HFFc6 (cell line): ENCODE results near the gene SPOCK2. TPM values are rescaled to one million over a fixed set of nuclear protein-coding genes. Genes with fewer than 3 reads are reported as not detected.
A peak's percentile ranks its signal among the peaks of the same experiment; 100 is the strongest.

Experiments used
- DNase-seq: peaks from one replicate; pipeline ENCODE4 v3.0.0-alpha.2; 2018
- H3K27ac Mint-ChIP-seq: 2 replicates; pipeline ENCODE4 v1.8.0; 2020; ENCODE audit warnings: mild to moderate bottlenecking, mixed read lengths
- H3K27me3 Mint-ChIP-seq: 2 replicates; pipeline ENCODE4 v1.8.0; 2021; ENCODE audit warnings: mild to moderate bottlenecking, moderate library complexity, mixed read lengths; ENCODE audit not compliant: insufficient read depth
- H3K36me3 Mint-ChIP-seq: 2 replicates; pipeline ENCODE4 v1.8.0; 2021; ENCODE audit warnings: low read depth, mixed read lengths
- H3K4me1 Mint-ChIP-seq: 2 replicates; pipeline ENCODE4 v1.8.0; 2020; ENCODE audit warnings: low read depth, mixed read lengths
- H3K4me3 Mint-ChIP-seq: 2 replicates; pipeline ENCODE4 v1.8.0; 2020; ENCODE audit warnings: mild to moderate bottlenecking, moderate library complexity, mixed read lengths
- H3K9me3 Mint-ChIP-seq: 2 replicates; pipeline ENCODE4 v1.8.0; 2020; ENCODE audit warnings: mild to moderate bottlenecking, mixed read lengths
- total RNA-seq, 6 experiments: library from RNA; stranded (reverse); fragmentation: NEBNext Ultra II Directional; extraction: Animal tissue kit (Norgen Biotek cat#: 25700); gene quantifications; 2 replicates in 1 of 6; 3 replicates in 5 of 6; pipeline ENCODE4 v1.2.3, GENCODE V29; 2021
- TF ChIP-seq, protein P1 (sequence below): fragments of 200-600 bp; sonication (generic); IDR thresholded peaks from 2 replicates; pipeline ENCODE4 v1.5.0; 2021; ENCODE audit warnings: antibody characterized with exemption, mild to moderate bottlenecking

Gene SPOCK2
- total RNA-seq, 6 experiments from 2014 or later = not detected

DNA sequence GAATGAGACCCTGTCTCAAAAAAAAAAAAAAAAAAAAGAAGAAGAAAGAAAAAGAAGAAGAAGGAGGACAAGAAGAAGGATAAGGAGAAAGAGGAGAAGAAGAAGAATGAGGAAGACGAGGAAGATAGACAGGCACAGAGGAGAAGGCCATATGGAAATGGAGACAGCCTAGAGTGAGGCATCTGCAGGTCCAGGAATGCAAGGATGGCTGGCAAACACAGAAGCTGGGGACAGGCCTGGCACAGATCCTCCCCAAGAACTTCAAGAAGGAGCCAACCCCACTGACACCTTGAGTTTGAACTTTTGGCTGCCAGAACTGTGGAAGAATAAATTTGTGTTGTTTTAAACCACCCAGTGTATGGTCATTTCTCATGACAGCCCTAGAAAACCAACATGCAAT lies 38.9 kb downstream of the SPOCK2 start:
- Mint-ChIP-seq H3K27ac (no peak overlapping the region), H3K4me1 (peaks cover 8% of the 10 kb centered on the region), H3K27me3 (peaks cover 12% of the 10 kb centered on the region), H3K36me3 (peaks cover 4% of the 10 kb centered on the region; the same call in 1 of the 2 replicates), H3K4me3 (no peak overlapping the region), H3K9me3 (no peaks in the 10 kb centered on the region; the same call in 1 of the 2 replicates)
- TF ChIP-seq, protein P1, sequence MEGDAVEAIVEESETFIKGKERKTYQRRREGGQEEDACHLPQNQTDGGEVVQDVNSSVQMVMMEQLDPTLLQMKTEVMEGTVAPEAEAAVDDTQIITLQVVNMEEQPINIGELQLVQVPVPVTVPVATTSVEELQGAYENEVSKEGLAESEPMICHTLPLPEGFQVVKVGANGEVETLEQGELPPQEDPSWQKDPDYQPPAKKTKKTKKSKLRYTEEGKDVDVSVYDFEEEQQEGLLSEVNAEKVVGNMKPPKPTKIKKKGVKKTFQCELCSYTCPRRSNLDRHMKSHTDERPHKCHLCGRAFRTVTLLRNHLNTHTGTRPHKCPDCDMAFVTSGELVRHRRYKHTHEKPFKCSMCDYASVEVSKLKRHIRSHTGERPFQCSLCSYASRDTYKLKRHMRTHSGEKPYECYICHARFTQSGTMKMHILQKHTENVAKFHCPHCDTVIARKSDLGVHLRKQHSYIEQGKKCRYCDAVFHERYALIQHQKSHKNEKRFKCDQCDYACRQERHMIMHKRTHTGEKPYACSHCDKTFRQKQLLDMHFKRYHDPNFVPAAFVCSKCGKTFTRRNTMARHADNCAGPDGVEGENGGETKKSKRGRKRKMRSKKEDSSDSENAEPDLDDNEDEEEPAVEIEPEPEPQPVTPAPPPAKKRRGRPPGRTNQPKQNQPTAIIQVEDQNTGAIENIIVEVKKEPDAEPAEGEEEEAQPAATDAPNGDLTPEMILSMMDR = no peak
- DNase-seq = no peak

DNA sequence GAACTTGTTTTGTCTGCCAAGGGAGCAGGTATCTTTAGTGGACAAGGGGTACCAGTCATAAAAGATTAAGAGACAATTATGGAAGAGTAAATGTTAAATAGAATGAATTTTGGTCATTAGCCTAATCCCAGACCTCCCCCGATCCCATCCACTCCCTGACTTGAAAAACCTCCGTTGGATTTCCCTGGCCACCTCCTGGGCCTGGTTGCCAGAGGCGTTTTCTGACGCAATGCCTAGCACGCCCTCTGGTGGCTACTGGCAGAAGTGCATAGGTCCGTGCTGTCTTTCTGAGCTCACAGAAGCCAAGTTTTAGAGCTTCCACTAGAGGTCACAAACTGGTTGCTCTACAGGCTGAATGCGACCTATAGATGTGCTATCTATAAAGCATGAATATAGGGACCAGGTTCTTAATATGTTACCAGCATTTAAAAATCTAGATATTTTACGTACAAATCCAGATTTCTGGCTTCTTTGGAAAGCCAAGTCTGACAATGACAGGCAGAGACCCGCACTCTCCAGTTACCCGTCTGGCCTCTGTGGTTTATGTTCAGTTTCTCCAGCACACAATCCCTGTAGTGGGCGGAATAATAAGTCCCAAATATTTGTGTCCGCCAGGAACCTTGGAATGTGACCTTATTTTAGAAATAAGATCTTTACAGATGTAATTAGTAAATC lies 39.8 kb downstream of the SPOCK2 start:
- peaks cover 4% of the 10 kb centered on the region; the same call in 1 of the 2 replicates for H3K36me3 Mint-ChIP-seq
- no peak overlapping the region for H3K4me3 Mint-ChIP-seq
- H3K27ac Mint-ChIP-seq = peak overlapping the region; percentile 63; the same call in 1 of the 2 replicates

DNA sequence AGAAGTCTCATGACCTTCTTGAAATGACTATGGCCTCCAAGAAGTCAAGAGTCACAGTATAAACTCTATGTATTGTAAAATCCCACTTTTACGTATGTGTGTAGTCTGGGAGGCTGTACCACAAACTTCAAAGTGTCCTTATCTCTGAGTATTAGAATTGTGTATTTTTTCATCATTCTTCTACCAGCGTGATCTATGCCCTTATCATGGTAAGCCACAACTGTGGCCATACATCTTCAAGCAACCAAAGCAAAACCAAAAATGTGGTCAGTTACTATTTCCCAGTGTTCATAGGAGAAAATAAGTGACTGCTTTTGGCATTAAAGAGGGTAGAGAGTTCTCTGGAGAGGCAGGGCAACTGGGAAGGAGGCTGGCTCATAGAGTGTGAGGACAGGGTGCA lies 42.8 kb downstream of the SPOCK2 start:
- Mint-ChIP-seq H3K4me1 (peaks cover 22% of the 10 kb centered on the region), H3K9me3 (no peaks in the 10 kb centered on the region; the same call in 1 of the 2 replicates), H3K4me3 (no peak overlapping the region), H3K36me3 (peaks cover 4% of the 10 kb centered on the region; the same call in 1 of the 2 replicates), H3K27me3 (peaks cover 3% of the 10 kb centered on the region), H3K27ac (no peak overlapping the region)
- DNase-seq = no peak
- TF ChIP-seq, protein P1 = no peak

More for the DNA sequence above, 39.8 kb downstream of the SPOCK2 start:
- TF ChIP-seq, protein P1 = peak; percentile 100
- DNase-seq = peak; percentile 86
- peaks cover 9% of the 10 kb centered on the region for H3K27me3 Mint-ChIP-seq
- H3K9me3 Mint-ChIP-seq = no peaks in the 10 kb centered on the region; the same call in 1 of the 2 replicates
- H3K4me1 Mint-ChIP-seq = peaks cover 8% of the 10 kb centered on the region

DNA sequence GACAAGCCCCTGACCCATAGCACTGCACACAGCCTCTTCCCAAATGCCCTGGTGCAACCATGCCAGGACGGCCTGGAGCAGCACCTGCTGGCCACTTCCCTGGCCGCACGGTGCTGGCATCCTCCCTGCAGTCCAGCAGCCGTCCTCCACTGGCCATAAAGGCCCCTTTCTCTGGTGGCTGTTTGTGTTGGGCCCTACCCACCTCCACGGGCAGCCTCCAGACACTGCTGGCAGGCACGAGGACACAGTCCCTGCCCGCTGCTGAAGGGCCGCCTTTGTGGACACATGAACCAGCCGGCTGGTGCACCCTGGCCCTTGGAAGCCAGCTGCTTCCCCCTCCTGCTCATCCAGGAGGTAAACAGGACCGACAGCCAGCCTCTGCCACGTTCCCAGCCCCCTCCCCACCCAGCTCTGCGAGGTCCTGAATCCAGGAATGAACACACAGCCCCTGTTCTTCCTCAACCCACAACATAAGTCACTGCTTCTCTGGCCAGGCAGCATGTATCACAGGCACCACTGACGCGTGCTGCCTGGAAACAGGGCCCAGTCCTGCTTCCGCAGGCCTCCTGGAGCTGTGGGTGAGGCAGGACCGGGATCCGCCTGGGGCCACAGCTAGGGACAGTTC lies 43.8 kb downstream of the SPOCK2 start:
- H3K27me3 Mint-ChIP-seq = peaks cover 3% of the 10 kb centered on the region
- H3K4me1 Mint-ChIP-seq = peaks cover 24% of the 10 kb centered on the region
- no peaks in the 10 kb centered on the region; the same call in 1 of the 2 replicates for H3K9me3 Mint-ChIP-seq
- H3K4me3 Mint-ChIP-seq = no peak overlapping the region
- no peak for DNase-seq
- H3K36me3 Mint-ChIP-seq = peaks cover 4% of the 10 kb centered on the region; the same call in 1 of the 2 replicates
- TF ChIP-seq, protein P1 = peak; percentile 61
- no peak overlapping the region for H3K27ac Mint-ChIP-seq

DNA sequence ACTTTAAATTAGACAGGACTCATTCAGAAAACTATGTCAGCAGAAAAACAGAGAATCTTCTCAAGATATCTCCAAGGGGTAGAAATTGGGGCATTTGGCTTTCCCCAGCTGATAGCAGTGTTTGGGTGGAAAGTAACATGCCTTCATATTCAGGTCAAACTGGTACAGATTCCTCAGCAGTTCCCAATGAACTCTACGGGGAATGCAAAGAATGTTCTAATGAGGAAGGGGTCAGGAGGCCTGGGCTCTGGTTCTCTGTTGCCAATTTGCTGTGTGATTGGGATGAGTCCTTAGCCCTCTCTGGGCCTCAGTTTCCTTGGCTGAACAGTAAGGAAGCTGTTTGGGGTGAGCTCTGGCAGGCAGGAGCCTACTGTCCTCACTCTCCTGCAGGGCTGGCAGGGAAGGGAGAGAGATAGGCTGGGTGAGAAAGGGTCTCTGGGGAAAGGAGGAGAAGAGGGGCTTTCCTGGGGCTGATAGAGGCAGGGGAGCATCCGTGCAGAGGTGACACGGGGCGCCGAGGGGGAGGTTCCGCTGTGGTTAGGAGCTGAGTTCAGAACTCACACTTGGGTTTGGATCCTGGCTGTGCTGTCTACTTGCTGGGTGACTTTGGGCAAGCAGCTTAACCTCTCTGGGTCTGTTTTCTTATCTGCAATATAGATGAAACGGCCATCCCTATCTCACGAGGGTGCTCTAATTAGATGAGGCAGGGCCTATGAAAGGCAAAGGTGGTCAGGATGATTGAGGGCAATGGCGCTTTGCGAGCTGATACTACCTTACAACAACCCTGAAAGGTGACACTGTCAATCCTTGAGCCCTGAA lies 45.1 kb downstream of the SPOCK2 start:
- Mint-ChIP-seq H3K27me3 (peaks cover 3% of the 10 kb centered on the region; the same call in 1 of the 2 replicates), H3K36me3 (peaks cover 4% of the 10 kb centered on the region; the same call in 1 of the 2 replicates), H3K4me1 (peaks cover 31% of the 10 kb centered on the region), H3K27ac (no peak overlapping the region), H3K9me3 (no peaks in the 10 kb centered on the region), H3K4me3 (no peak overlapping the region)
- DNase-seq = no peak
- TF ChIP-seq, protein P1 = no peak
